GM19025 (cell line): ENCODE results near the gene ABCC8.

ENCODE experiments used
- ATAC-seq: cut with Tn5 transposase; IDR thresholded peaks from one replicate; pipeline ENCODE4 v1.9.1; 2021; ENCODE audit warnings: mild to moderate bottlenecking, low read depth, moderate library complexity; ENCODE audit not compliant: unreplicated experiment

Gene ABCC8

DNA sequence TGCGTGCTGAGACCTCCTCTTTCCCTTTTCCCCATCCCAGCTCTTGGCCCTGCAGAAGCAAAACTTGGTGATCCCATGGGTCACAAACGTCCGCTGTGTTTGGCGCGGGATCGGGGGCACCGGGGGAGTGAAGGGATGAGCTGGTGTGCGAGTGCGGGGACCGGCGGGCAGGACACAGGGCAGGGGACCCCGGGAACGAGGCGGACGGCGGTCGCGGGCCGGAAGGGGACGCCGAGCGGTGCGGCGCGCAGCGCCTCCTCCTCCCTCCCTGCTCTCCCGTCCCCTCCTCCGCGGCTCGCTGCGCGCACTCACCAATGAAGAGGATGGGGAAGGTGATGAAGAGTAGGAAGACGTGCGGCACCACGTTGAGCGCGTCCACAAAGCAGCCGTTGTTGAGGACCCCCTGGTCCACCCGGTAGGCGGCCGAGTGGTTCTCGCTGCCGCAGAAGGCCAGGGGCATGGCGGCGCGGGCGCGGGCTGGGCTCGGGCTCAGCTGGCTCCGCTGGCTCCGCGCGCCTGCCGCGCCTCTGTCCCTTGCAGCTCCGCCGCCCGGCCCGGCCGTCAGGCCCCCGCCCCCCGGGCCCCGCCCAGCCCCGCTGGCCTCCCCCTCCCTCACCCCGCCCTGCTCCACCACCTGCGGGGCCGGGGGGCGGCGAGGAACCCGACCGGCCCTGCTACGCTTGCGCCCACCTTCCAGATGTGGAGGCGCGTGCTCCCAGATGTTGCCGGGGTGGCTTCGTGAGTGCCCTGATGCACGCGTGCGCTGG is at the start of gene ABCC8:
ABCC8 (minus strand) TSS at position 529 of the 767 bp plus-strand sequence; CDS start at position 460, 69 bp downstream.
- no peak for ATAC-seq

DNA sequence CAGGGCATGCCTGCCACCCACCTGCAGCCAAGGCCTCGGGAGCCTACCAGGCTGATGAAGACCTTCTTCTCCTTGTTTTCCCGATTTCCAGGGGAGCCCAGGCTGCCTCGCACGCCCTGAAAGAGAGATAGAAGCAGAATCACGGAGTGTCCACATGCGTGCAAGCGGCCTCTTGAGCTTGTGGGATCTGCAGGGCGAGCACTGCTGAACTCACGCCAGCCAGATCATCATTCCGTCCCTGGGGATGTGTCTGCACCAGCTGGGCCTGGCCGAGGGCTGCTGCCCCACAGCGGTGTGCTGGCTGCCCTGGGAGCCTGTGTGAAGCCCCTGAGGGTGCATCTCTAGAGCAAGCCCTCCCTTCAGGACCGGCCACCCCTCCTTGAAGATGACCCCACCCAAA is 49.7 kb upstream of the ABCC8 start:
- ATAC-seq = no peak

DNA sequence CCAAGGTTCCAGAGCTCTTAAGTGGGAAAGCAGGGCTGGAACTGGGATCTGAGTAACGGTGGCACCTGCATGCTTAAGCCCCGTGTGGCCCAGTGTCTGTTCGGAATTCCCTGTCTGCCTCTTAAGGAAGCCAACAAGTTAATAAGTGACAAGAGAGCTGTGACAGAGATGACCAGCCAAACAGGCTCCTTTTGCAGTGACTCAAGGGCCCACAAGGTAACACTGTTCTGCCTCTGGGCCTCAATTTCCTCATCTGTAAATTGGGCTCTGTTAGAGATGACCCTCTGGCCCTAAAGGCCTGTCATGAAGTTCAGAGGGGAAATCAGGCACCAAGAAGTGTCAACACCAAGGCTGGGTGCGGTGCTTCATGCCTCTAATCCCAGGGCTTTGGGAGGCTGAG is 48.9 kb upstream of the ABCC8 start:
- no peak for ATAC-seq

DNA sequence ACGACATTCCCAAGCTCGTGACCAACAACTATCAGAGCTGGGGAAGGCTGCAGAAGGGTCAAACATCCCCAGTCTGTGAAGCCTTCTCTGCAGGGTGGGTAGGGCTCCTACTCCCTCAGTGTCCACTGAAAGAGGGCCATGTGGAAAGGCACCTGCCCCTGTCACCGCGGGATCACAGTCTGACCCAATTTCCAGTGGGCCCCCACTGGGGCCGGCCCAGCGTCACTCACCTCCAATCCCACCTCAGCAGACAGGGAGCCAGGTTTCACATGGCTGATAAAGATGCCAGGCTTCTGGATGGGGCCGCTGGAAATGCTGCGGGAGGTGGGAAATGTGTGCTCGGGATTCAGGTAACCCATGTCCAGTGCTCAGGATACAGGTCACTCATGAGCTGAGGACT is 47.6 kb upstream of the ABCC8 start:
- ATAC-seq = no peak

DNA sequence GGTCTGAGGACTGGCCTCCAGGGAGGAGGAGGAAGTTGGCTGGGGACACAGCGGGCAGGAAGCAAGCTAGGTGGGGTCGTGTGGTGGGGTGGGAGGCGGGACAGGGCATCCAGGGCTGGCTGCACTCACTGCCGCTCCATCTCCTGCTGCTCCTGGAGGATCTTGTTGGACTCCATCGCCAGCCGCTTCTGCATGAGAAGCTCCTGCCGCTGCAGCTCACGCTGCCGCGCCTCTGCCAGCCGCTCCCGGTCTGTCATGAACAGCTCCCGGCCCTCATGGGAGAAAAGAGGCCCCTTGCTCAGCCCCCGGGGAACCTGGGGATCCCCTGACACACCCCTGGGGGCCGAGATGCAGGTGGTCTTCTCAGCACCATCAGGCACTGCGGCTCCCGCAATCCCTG is 46.0 kb upstream of the ABCC8 start:
- no peak for ATAC-seq

DNA sequence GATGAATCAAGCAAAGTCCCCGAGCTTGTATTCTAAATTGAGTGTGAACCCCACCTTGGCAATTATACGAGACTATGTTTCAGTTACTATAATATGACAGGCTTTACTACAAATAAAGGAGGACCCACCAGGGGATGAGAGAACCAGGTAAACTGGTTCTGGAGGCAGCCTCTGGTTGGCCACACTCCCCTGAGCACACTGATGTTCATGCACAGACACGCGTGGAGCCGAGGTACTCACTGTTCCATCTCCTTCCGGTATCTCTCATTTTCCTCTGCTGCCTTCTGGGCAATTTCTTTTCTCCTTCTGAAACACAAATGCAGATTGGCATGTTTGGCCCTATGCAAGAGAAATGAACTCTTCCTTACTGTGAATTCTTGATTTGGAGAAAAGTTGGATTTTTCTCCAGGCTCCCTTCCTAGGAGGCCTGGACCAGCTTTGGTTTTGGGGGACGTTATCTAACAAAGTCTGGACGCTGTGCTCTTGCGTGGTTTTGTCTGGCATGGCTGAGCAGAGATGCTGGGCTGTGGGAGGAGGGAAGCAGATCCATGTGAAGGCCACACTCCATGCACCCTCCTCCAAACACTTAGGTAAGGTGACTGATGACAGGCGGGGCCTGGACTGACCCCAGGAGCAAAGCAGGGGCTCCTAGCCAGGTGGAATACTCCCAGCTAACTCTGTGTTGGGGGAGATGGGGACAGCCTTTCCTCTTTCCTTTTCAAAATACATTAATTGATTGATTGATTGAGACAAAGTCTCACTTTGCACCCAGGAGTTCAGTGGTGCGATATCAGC is 44.7 kb upstream of the ABCC8 start:
- no peak for ATAC-seq

DNA sequence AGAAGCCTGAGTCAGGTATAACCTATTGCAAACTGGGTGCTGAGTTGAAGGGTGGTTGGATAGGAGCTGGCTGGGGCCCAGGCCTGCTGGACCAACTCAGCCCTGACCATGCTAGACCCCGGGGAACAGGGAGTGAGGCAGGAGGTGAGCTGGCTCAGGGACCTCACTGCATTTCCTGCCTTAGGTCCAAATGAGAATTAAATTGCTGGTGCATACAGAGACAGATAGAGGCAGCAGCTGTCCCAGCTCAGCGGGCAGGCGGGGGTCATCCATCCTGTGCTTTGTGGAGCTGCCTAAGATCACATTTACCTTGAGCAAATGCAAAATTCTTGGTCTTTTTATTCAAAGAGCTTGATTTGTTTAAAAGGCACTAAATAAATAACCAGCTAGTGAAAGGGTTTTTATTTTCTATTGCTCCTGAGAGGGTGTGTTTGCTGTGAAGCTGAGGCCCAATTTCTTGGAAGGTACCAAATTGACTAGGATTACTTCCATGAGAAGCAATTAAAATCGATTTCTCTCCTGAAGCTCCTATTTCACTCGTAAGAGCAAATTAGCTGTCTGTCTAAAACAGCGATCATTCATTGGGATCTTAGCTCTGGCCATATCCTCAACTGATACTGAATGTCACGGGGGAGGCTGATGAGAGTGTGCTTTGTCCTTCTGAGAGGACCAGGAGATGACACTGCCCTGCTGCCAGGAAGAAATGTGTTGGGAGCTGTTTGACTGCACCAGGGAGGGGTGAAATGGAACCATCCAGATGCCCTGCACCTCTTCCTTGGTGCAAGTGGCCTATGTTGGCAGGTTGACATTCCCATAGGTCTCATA is 42.6 kb upstream of the ABCC8 start:
- no peak for ATAC-seq

DNA sequence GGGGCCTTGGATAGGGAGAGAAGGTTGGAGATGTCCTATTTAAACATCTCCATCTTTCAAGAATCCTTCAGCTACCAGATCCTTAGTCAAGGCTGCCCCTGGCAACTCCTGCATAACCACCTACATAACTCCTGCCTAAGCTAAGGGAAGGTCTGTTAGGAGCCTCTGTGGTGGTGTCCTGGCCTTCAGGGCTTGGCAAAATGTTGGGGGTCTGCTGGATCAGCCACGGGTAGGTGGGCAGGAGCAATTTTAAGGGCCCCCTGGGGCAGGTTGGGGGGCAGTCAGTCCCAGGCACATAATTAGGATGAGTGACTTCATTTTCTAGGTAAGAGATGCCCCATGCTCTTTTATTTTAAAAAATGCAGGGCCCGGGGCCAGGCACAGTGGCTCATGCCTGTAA is 41.7 kb upstream of the ABCC8 start:
- no peak for ATAC-seq

DNA sequence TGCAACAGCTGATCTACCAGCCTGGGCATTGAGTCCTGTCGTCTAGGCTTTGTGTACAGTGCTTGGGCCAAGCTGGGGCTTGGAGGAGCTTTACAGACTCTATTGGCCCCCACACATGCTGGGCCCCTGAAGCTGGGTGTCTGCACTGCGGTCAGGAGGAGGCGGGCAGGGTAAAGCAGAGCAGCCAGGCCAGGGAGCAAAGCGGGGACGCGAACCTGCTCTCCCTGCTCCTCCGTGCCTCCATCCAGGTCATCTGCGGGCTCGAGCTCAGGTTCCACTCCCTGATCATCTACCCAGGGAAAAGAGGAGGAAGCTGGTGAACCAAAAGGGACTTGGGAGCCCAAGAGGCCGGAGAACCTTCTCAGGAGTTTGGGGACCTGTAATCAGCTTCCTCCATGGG is 40.5 kb upstream of the ABCC8 start:
- ATAC-seq = no peak

DNA sequence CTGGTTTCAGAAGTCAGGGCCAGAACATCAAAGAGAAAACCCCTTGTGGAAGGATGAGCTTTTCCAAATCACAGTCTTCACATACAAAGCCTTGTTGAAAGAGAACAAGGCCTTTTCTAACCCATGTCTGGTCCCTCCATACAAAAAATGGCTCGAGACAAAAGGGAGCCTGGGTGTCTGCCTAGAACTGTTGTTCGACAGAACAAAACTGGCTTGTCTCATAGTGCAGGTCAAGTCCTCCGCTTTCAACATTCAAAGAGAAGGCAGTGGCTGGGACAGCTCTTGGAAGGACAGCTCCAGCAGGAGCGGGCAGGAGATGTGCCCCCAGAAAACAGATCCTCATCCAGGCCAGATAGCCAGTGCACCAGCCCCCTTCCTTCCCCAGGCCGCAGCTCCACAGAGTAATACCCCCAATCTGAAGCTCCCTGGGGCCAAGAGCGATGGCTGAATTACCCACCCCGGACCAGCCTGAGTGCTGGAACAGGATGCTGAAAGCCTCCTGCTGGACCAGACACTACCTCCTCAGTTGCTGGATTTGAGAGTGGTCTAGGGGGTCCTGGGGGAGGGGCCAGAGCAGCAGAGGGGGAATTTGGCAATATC is 40.0 kb upstream of the ABCC8 start:
- no peak for ATAC-seq

DNA sequence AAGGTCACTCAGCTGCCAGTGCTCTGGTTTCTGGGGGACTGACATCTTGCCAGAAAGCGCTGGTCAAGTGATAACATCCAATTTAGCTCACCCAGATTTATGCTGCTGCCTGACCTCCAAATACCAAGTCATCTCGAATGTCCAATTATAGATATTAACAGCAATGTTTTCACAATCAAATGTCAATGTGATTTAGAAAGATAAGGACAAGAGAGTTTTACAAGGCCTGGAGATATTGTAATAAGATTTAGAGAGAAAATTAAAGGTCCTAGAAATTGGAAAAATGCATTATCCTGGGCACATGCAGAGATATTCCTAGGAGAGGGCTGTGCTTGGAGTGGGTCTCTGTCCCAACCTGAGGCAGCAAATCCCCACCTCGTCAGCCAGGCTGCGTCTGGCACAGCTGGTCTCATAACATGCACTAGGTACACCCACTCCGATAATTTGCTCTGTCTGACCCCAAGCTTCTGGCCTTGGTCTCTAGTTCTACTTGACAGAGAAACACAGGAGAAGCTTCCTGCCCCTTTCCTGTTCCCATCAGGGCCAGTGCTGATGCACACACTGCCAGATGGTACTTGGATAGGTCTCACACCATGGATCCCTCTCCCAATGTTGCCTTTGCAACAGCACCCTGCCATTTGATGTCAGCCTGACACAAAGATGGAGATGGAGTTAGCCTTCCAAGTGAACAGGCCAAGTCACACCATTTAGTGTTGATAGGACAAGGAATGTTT is 39.0 kb upstream of the ABCC8 start:
- no peak for ATAC-seq

DNA sequence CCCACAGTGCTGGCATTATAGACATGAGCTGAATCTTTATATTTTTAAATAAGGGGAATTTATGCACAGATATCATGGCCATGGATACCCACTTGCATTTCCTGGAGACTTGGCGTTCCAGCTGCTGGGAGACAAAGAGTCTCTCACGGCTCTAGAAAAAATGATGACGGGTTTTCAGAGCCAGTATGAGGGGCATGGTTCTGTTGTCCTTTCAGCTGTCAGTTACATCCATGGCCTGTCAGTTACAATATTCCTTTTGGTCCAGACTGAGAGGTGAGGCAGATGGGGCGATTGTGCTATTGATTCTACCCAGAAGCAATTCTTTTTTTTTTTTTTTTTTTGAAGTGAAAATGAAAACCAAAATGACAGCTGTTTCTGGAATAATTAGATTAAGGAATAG is 37.8 kb upstream of the ABCC8 start:
- ATAC-seq = no peak

DNA sequence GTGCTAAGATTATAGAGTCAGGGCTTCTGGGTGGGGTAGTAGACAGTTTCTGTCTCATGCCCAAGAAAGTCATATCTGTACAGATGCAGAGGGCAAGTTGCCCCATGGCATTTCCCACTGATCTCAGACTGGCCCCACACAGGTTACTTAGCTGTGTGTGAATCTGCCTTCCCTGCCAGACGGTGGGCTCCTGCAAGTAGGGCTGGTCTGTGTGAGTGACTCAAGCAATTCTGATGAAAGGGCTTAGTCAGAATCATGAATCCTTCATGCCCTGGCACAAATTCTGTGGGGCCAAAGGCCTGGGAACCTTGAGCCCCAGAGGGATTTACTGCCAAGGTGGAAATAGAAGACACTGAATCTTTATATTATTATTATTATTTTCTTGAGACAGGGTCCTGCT is 37.2 kb upstream of the ABCC8 start:
- no peak for ATAC-seq

DNA sequence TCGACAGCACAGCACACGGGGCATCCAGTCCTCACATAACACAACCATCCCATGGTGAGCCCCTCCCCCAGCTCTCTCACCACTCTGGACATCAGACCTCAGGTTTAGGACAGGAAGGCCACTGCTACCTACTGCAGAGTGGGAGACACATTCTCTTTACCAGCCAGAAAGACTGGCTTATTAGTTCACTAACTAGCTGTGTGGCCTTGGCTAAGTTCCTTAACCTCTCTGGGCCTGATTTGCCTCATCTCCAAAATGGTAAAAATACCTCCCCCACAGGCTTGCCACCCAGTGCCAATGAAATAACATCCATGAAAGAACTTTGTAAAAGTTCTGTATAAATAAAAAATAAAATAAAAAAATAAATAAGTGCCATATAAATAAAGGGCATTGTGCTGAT is 35.5 kb upstream of the ABCC8 start:
- no peak for ATAC-seq

DNA sequence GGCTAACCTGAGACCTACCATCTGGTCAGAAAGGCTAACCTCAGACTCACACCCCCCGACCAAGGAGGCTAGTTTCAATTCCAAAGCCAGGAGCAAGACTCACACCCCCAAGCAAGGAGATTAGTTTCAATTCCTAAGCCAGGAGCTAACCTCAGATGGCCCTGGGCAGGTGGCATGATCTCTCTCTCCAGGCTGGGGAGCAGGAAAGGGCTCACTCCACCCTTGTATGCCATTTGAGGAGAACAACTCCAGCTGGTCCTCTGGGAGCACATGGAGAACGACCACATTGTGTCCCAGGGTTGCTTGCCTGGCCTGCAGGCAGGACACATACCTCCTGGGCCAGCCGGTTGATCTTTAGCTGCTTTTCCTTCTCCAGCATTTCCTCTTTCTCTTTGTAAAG is 34.9 kb upstream of the ABCC8 start:
- no peak for ATAC-seq

DNA sequence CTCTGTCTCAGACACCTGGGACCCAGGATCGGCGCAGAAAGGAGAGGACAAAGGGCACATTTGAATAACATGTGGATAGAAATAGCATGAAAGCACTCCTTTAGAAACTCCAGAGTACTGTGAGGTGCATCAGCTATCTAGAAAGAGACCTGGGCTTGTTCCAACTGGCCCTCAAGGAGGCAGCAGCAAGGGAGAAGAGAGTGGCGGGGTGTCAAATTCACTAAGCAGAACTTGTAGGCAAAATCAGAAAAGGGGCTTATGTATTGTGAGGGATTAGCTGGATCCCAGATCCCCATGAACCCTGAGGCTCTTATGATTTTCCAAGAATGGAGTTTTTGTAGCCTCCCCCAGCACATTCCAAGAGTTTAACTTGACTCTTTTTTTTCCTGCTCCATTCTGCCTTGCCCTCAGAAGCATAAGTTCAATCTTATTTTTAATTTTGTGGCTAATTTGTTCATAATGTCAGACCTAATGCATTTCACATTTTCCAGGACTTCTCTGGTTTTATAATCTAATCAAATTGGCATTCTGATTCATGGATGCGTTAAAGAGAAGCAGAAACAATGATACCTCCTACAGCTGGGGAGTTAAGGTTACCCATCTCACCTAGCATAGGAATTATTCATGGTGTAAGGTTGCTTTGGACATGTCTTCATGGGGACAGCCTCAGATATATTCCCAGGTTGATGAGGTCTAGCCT is 34.0 kb upstream of the ABCC8 start:
- ATAC-seq = no peak

DNA sequence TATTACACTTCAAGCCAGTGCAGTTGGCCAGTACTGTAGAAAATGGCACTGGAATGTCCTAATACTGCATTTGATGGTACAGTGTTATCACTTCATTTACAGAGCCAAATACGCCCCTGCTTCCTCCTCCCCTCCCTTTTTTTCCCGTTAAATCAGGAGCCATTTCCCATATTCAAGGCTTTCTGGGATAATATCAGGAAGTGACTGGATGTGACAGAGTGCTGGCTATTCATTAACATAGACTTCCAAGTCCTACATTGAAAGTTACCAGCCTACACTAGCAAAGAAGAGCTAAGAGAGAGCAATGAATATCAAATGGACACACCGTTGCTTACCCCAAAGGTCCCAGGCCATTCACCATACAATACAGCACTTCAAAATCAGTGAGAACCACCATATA is 32.1 kb upstream of the ABCC8 start:
- no peak for ATAC-seq

DNA sequence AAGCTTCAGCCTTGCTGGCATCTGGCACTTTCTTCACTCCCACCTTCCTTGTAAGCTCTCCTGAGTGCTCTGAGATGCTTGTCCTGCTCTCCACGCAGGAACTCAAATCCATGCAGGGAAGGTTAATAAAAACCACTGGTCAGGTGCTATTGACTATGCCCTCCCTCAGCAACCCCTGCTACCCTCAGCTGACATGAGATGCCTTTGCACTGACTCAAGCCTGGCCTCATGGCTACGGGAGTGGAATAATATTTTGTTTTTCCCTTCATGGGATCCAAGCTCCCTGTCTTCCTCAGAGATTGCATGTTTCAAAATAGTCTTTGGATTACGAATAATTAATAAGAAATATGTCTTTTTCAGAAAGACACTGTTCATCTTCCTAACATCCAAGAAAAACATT is 31.7 kb upstream of the ABCC8 start:
- ATAC-seq = no peak

DNA sequence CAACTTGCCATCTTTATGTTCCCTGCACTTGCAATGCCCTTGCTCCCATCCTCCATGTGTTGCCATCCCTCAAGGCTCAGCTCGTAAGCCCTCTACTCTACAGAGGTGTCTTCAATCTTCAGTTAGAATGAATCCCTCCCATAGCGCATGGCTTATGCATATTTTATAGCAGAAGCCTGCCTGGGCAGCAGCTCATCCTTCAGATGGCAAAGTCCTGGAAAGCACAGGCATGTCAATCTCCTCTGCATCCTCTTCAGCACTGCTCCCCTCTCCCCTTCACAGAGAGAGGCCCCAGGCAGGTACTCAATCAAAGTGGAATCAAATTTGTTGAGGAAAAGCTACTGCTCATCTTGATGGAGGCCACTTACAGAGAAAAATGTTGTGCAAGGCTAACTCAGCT is 31.1 kb upstream of the ABCC8 start:
- ATAC-seq = no peak

DNA sequence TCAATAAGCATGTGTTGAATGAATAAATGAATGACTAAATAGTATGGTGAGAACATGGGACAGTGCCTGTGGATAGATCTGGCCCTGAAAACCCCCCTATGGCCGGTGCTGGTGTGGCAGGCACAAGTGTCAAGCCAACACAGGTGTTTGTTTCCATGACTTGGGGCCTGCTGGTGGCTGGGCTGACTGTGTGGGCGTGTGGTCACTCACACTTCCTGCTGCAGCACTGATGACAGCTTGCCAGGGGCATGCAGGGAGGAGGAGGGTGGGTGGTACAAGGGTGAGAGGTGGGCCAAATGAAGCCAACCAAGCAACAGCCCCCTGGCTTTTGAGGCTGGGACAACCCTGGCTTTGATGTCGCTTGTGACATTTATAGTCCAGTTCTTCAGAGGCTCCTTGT is 30.3 kb upstream of the ABCC8 start:
- ATAC-seq = no peak
